Measurements from ENCODE around the gene TXNRD1.

TXNRD1 gene

DNA sequence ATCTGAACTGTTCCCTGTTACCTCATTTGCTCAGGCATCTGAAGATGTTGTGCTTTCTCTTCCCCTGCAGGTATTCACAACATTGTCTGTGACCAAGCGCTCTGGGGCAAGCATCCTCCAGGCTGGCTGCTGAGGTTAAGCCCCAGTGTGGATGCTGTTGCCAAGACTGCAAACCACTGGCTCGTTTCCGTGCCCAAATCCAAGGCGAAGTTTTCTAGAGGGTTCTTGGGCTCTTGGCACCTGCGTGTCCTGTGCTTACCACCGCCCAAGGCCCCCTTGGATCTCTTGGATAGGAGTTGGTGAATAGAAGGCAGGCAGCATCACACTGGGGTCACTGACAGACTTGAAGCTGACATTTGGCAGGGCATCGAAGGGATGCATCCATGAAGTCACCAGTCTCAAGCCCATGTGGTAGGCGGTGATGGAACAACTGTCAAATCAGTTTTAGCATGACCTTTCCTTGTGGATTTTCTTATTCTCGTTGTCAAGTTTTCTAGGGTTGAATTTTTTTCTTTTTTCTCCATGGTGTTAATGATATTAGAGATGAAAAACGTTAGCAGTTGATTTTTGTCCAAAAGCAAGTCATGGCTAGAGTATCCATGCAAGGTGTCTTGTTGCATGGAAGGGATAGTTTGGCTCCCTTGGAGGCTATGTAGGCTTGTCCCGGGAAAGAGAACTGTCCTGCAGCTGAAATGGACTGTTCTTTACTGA is 132.9 kb downstream of the TXNRD1 start:
- TF ChIP-seq, protein P1, sequence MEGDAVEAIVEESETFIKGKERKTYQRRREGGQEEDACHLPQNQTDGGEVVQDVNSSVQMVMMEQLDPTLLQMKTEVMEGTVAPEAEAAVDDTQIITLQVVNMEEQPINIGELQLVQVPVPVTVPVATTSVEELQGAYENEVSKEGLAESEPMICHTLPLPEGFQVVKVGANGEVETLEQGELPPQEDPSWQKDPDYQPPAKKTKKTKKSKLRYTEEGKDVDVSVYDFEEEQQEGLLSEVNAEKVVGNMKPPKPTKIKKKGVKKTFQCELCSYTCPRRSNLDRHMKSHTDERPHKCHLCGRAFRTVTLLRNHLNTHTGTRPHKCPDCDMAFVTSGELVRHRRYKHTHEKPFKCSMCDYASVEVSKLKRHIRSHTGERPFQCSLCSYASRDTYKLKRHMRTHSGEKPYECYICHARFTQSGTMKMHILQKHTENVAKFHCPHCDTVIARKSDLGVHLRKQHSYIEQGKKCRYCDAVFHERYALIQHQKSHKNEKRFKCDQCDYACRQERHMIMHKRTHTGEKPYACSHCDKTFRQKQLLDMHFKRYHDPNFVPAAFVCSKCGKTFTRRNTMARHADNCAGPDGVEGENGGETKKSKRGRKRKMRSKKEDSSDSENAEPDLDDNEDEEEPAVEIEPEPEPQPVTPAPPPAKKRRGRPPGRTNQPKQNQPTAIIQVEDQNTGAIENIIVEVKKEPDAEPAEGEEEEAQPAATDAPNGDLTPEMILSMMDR (IDR thresholded peaks at IDR 0.05; ENCODE audit: borderline replicate concordance, control extremely low read depth, extremely low read depth, insufficient read depth, missing control alignments): no peak
- DNase-seq (ENCODE audit: low spot score): no peak
- in situ Hi-C loops (cut with MboI; ENCODE audit: low sequenced_read_pairs, unreplicated experiment): no loop called here

- TF ChIP-seq, protein P1 (IDR thresholded peaks at IDR 0.05; ENCODE audit: borderline replicate concordance, control extremely low read depth, extremely low read depth, insufficient read depth, missing control alignments): no peak
- in situ Hi-C loops (cut with MboI; ENCODE audit: low sequenced_read_pairs, unreplicated experiment): no loop called here
- DNase-seq (ENCODE audit: low spot score): no peak
Measured at GRCh38 chr12:104348994-104349494, 133.5 kb downstream of the TXNRD1 start.

GRCh38 chr12:104350211-104351056 is 134.9 kb downstream of the TXNRD1 start:
- no peak for DNase-seq (ENCODE audit: low spot score)
- TF ChIP-seq, protein P1 (IDR thresholded peaks at IDR 0.05; ENCODE audit: borderline replicate concordance, control extremely low read depth, extremely low read depth, insufficient read depth, missing control alignments): no peak
- in situ Hi-C loops (cut with MboI; ENCODE audit: low sequenced_read_pairs, unreplicated experiment): no loop called here

DNA sequence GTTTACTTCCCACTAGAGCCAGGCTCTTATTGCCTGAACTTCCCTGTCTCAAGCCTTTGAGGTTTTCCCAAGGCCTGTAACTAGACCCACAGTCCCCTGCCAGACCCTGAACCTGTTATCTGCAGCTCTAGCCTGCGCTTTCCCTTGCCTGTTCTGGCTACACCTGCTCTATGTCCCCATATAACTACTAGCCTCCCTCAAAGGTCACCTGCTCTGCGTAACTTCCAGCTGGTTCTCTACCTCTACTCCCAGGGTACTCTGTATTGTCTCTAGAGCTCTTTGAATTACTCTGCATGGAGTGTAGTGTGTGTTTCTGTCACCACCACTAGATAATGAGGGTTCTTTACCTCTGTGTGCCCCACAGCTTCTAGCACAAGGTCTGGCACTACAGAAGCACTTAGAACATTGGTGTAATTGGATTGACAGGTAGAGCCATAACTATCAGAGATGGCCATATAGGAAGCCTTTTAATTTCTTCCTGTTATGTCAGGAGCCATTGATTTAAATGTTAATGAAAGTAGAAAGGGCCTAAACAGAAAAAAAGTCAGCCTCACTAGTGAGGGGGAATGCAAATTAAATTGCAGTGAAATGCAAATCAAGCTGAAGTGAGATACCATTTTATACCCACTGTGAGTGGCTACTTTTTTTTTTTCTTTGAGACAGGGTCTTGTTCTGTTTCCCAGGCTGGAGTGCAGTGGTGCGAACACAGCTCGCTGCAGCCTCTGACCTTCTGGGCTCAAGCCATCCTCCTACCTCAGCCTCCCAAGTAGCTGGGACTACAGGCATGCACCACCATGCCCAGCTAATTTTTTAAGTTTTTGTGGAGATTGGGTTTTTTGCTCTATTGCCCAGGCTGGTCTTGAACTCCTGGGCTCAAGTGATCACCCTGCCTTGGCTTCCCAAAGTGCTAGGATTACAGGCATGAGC is 135.7 kb downstream of the TXNRD1 start:
- DNase-seq (ENCODE audit: low spot score): no peak
- in situ Hi-C loops (cut with MboI; ENCODE audit: low sequenced_read_pairs, unreplicated experiment): no loop called here

DNA sequence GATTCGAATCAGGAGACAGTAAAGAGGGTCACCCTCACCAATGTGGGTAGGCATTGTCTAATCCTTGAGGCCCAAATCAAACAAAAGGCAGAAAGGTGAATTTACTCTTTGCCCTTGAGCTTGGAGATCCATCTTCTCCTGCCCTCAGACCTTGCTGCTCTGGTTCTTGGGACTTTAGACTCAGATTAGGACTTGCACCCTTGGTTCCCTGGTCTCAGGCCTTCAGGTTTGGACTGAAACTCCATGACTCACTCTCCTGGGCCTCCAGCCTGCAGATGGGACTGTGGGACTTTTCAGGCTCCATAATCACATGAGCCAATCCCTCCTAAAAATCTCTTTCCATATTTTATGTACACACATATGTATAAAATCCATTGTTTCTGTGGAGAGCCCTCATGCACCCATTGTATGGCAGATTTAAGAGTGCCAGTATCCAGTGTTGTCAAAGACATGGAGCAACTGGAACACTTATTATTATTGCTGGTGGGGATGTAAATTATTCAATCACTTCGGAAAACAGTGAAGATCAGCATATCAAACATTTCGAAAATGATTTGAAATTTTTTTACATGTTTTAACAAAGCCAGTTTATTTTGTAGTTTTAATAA is 136.6 kb downstream of the TXNRD1 start:
- TF ChIP-seq, protein P1 (IDR thresholded peaks at IDR 0.05; ENCODE audit: borderline replicate concordance, control extremely low read depth, extremely low read depth, insufficient read depth, missing control alignments): no peak
- DNase-seq (ENCODE audit: low spot score): no peak
- in situ Hi-C loops (cut with MboI; ENCODE audit: low sequenced_read_pairs, unreplicated experiment): no loop called here

More for the DNA sequence above, 135.7 kb downstream of the TXNRD1 start:
- TF ChIP-seq, protein P1 (IDR thresholded peaks at IDR 0.05; ENCODE audit: borderline replicate concordance, control extremely low read depth, extremely low read depth, insufficient read depth, missing control alignments): no peak

Measured in GM13976 (cell line).